ENCODE data around the gene DDX1.

- TF ChIP-seq POLR2A (IDR thresholded peaks at IDR 0.05; ENCODE audit: low read depth, low read length) (no peak), CTCF (conservative IDR thresholded peaks at IDR 0.05; ENCODE audit: low read depth, low read length) (no peak), RAD21 (IDR thresholded peaks at IDR 0.05; ENCODE audit: low read length) (no peak), SMC3 (IDR thresholded peaks at IDR 0.05; ENCODE audit: low read depth, low read length) (no peak), FOS (IDR thresholded peaks at IDR 0.05; ENCODE audit: low read depth, low read length) (no peak)
These were observed 47.1 kb downstream of the DDX1 start for GRCh38 chr2:15638720-15639119.

Data from IMR-90 (cell line).